SU-DHL-6 (cell line): ENCODE results near the gene SPCS1.
"Not testable (repeated sequence)": the region's sequence is repeated elsewhere in the genome, so short reads cannot be mapped to it uniquely, and the experiment has no call there.

Experiments
- H2AFZ ChIP-seq: fragments of 200-600 bp; sonication (generic); 2 replicates; pipeline ENCODE4 v1.6.1; 2014; ENCODE audit warnings: low read depth, mild to moderate bottlenecking, moderate library complexity, mixed read lengths, antibody characterized with exemption, low read length; ENCODE audit not compliant: severe bottlenecking
- H3F3A ChIP-seq: fragments of 200-600 bp; shearing (Covaris generic); 2 replicates; pipeline ENCODE4 v1.6.0; 2016; ENCODE audit warnings: antibody characterized with exemption, mild to moderate bottlenecking; ENCODE audit not compliant: insufficient read depth
- H3K27ac ChIP-seq: fragments of 200-600 bp; sonication (generic); 2 replicates; pipeline ENCODE4 v1.5.1; 2016; ENCODE audit warnings: low read depth, mild to moderate bottlenecking, low read length, moderate library complexity, mixed read lengths
- H3K27me3 ChIP-seq: fragments of 200-600 bp; sonication (generic), shearing (Covaris generic); 2 replicates; pipeline ENCODE4 v1.6.0; 2014; ENCODE audit warnings: mild to moderate bottlenecking, low read length
- H3K36me3 ChIP-seq: fragments of 200-600 bp; sonication (generic); 2 replicates; pipeline ENCODE4 v1.6.1; 2014; ENCODE audit warnings: mild to moderate bottlenecking, low read length, mixed read lengths
- H3K4me2 ChIP-seq: fragments of 300-600, 200-600 bp; shearing (Covaris generic), sonication (generic); 2 replicates; pipeline ENCODE4 v1.6.0; 2014; ENCODE audit warnings: low read length, low read depth, mild to moderate bottlenecking; ENCODE audit not compliant: poor library complexity, severe bottlenecking
- H3K4me3 ChIP-seq: fragments of 200-600 bp; sonication (generic); 2 replicates; pipeline ENCODE4 v1.5.1; 2014; ENCODE audit warnings: antibody characterized with exemption, low read length, mild to moderate bottlenecking, mixed read lengths; ENCODE audit not compliant: insufficient read depth, poor library complexity, severe bottlenecking
- H3K79me2 ChIP-seq: fragments of 200-600 bp; sonication (generic); 2 replicates; pipeline ENCODE4 v1.6.1; 2014; ENCODE audit warnings: mild to moderate bottlenecking, low read length, moderate library complexity; ENCODE audit not compliant: insufficient read depth
- H3K9ac ChIP-seq: fragments of 200-600 bp; sonication (generic); 2 replicates; pipeline ENCODE4 v1.7.0; 2014; ENCODE audit warnings: mild to moderate bottlenecking, low read length
- H3K9me2 ChIP-seq: fragments of 200-600 bp; sonication (generic); replicated peaks from 2 replicates; pipeline ENCODE4 v1.6.1; 2014; ENCODE audit warnings: low read length; ENCODE audit not compliant: insufficient read depth
- H3K9me3 ChIP-seq: fragments of 200-600 bp; sonication (generic); 2 replicates; pipeline ENCODE4 v1.6.1; 2014; ENCODE audit warnings: low read length, mixed read lengths; ENCODE audit not compliant: insufficient read depth
- H4K20me1 ChIP-seq: fragments of 200-600 bp; sonication (generic); 2 replicates; pipeline ENCODE4 v1.6.1; 2014; ENCODE audit warnings: low read depth, mild to moderate bottlenecking, antibody characterized with exemption, low read length, moderate library complexity, mixed read lengths
- EZH2phosphoT487 ChIP-seq: fragments of 200-600 bp; sonication (generic), shearing (Covaris generic); conservative IDR thresholded peaks from 2 replicates; pipeline ENCODE4 v1.6.1; 2018; ENCODE audit warnings: mild to moderate bottlenecking, antibody characterized with exemption, low read length, moderate library complexity, mixed read lengths
- TF ChIP-seq, protein P1 (sequence below): fragments of 200-600 bp; sonication (generic); IDR thresholded peaks from one replicate; pipeline ENCODE4 v1.5.1; 2017; ENCODE audit warnings: antibody characterized with exemption, mild to moderate bottlenecking, low read length, moderate library complexity; ENCODE audit not compliant: insufficient read depth, poor library complexity, severe bottlenecking

Gene SPCS1

DNA sequence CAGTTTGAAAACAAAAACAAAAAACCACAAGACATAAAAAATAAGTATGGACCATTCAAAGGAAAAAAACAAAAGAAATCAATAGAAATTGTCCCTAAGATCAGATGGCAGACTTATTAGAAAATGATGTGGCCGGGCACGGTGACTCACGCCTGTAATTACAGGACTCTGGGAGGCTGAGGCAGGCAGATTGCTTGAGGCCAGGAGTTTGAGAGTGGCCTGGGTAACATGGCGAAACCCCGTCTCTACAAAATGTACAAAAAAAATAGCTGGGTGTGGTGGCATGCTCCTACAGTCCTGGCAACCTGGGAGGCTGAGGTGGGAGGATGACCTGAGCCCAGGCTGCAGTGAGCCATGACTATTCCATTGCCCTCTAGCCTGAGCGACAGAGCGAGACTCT lies 16.6 kb downstream of the SPCS1 start:
- Histone ChIP-seq H2AFZ (no peak overlapping the region), H3K4me2 (no peak overlapping the region), H3K4me3 (no peak overlapping the region), H3K9ac (no peak overlapping the region), H3K79me2 (no peaks in the 10 kb centered on the region), H3F3A (no peaks in the 10 kb centered on the region), H3K9me2 (no peaks in the 10 kb centered on the region), H3K9me3 (no peaks in the 10 kb centered on the region), H4K20me1 (no peaks in the 10 kb centered on the region), H3K27me3 (no peaks in the 10 kb centered on the region), H3K36me3 (no peaks in the 10 kb centered on the region), H3K27ac (no peak overlapping the region)
- no peak for TF ChIP-seq EZH2phosphoT487
- TF ChIP-seq, protein P1, sequence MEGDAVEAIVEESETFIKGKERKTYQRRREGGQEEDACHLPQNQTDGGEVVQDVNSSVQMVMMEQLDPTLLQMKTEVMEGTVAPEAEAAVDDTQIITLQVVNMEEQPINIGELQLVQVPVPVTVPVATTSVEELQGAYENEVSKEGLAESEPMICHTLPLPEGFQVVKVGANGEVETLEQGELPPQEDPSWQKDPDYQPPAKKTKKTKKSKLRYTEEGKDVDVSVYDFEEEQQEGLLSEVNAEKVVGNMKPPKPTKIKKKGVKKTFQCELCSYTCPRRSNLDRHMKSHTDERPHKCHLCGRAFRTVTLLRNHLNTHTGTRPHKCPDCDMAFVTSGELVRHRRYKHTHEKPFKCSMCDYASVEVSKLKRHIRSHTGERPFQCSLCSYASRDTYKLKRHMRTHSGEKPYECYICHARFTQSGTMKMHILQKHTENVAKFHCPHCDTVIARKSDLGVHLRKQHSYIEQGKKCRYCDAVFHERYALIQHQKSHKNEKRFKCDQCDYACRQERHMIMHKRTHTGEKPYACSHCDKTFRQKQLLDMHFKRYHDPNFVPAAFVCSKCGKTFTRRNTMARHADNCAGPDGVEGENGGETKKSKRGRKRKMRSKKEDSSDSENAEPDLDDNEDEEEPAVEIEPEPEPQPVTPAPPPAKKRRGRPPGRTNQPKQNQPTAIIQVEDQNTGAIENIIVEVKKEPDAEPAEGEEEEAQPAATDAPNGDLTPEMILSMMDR = no peak

DNA sequence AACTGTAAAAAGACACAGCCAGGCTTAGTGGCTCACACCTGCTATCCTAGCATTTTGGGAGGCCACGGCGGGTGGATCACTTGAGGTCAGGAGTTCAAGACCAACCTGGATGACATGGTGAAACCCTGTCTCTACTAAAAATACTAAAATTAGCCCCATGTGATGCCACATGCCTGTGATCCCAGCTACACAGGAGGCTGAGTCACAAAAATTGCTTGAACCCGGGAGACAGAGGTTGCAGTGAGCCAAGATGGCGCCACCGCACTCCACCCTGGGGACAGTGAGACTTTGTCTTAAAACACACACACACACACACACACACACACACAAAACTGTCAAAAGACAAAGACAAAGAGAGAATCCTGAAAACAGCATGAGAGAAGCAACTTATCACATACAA lies 18.0 kb downstream of the SPCS1 start:
- H3K9me3 ChIP-seq = no peaks in the 10 kb centered on the region
- no peaks in the 10 kb centered on the region for H3K79me2 ChIP-seq
- H3K36me3 ChIP-seq = no peaks in the 10 kb centered on the region
- H3K9me2 ChIP-seq = no peaks in the 10 kb centered on the region
- H3K27me3 ChIP-seq = no peaks in the 10 kb centered on the region
- no peaks in the 10 kb centered on the region for H3F3A ChIP-seq
- H3K4me3 ChIP-seq = no peak overlapping the region
- H4K20me1 ChIP-seq = no peaks in the 10 kb centered on the region
- H2AFZ ChIP-seq = no peak overlapping the region
- H3K27ac ChIP-seq = no peak overlapping the region
- no peak overlapping the region for H3K4me2 ChIP-seq
- no peak overlapping the region for H3K9ac ChIP-seq
- TF ChIP-seq, protein P1 = no peak
- TF ChIP-seq EZH2phosphoT487 = no peak

DNA sequence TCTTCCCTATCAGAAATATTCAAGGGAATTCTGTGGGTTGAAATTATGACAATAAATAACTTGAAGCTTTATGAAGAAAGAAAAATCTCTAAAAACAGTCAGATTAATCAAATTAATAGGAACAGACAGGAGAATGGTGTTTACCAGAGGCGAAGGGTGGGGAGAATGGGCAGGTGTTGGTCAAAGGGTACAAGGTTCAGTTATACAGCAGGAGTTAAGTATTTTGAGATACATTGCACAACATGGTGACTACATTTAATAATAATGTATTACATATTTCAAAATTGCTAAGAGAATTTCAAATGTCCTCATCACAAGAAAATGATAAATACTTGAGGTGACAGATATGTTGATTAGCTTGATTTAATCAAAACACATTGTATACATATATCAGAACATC lies 18.6 kb downstream of the SPCS1 start:
- no peaks in the 10 kb centered on the region for H3K27me3 ChIP-seq
- H2AFZ ChIP-seq = no peak overlapping the region
- H3K27ac ChIP-seq = no peak overlapping the region
- H3K4me3 ChIP-seq = no peak overlapping the region
- H3K9me3 ChIP-seq = no peaks in the 10 kb centered on the region
- H4K20me1 ChIP-seq = no peaks in the 10 kb centered on the region
- no peaks in the 10 kb centered on the region for H3K36me3 ChIP-seq
- H3K9ac ChIP-seq = no peak overlapping the region
- no peaks in the 10 kb centered on the region for H3F3A ChIP-seq
- TF ChIP-seq EZH2phosphoT487 = no peak
- TF ChIP-seq, protein P1 = no peak
- H3K9me2 ChIP-seq = no peaks in the 10 kb centered on the region
- H3K4me2 ChIP-seq = no peak overlapping the region
- H3K79me2 ChIP-seq = no peaks in the 10 kb centered on the region

DNA sequence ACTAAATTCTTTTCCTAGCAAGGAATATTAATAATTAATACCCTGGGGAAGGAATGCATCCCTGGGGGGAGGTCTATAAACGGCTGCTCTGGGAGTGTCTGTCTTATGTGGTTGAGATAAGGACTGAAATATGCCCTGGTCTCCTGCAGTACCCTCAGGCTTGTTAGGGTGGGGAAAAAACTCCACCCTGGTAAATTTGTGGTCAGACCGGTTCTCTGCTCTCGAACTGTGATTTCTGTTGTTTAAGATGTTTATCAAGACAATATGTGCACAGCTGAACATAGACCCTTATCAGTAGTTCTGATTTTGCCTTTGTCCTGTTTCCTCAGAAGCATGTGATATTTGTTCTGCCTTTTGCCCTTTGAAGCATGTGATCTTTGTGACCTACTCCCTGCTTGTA lies 22.8 kb downstream of the SPCS1 start:
- H3K9ac ChIP-seq, H3K79me2 ChIP-seq, H3K4me3 ChIP-seq, H3F3A ChIP-seq, H3K9me2 ChIP-seq, H2AFZ ChIP-seq, H3K36me3 ChIP-seq, H3K9me3 ChIP-seq, H3K4me2 ChIP-seq, H3K27ac ChIP-seq, H3K27me3 ChIP-seq, H4K20me1 ChIP-seq: not testable (repeated sequence)
